Loucy (cell line): ENCODE data around the gene LAPTM5.

ENCODE experiments used
- H2AFZ ChIP-seq: fragments of 200-600 bp; sonication (generic); 2 replicates; pipeline ENCODE4 v1.6.0; 2016; ENCODE audit warnings: antibody characterized with exemption, mild to moderate bottlenecking, low read length, moderate library complexity
- H3F3A ChIP-seq: fragments of 200-600 bp; 2 replicates; pipeline ENCODE4 v1.6.0; 2016; ENCODE audit warnings: antibody characterized with exemption, low read depth, mild to moderate bottlenecking
- H3K27me3 ChIP-seq: fragments of 200-600 bp; sonication (generic); 2 replicates; pipeline ENCODE4 v1.6.1; 2014; ENCODE audit warnings: low read length, mild to moderate bottlenecking; ENCODE audit not compliant: insufficient read depth, poor library complexity, severe bottlenecking
- H3K36me3 ChIP-seq: fragments of 200-600 bp; sonication (generic); 2 replicates; pipeline ENCODE4 v1.6.1; 2016; ENCODE audit warnings: low read length; ENCODE audit not compliant: insufficient read depth
- H3K4me1 ChIP-seq: fragments of 200-600 bp; sonication (generic); 2 replicates; pipeline ENCODE4 v1.5.1; 2014; ENCODE audit warnings: low read length, mild to moderate bottlenecking; ENCODE audit not compliant: insufficient read depth, poor library complexity, severe bottlenecking
- H3K4me2 ChIP-seq: fragments of 200-600 bp; sonication (generic); 2 replicates; pipeline ENCODE4 v1.6.0; 2014; ENCODE audit warnings: antibody characterized with exemption, low read length, low read depth, mild to moderate bottlenecking; ENCODE audit not compliant: poor library complexity, severe bottlenecking
- H3K4me3 ChIP-seq: fragments of 200-600 bp; sonication (generic); 2 replicates; pipeline ENCODE4 v1.5.1; 2014; ENCODE audit warnings: low read length, mild to moderate bottlenecking, mixed read lengths; ENCODE audit not compliant: poor library complexity, severe bottlenecking
- H3K79me2 ChIP-seq: fragments of 200-600 bp; sonication (generic); 2 replicates; pipeline ENCODE4 v1.6.1; 2014; ENCODE audit warnings: low read length; ENCODE audit not compliant: insufficient read depth
- H3K9ac ChIP-seq: fragments of 200-600 bp; sonication (generic); 2 replicates; pipeline ENCODE4 v1.6.0; 2014; ENCODE audit warnings: mild to moderate bottlenecking, low read depth, low read length, moderate library complexity; ENCODE audit not compliant: poor library complexity, severe bottlenecking
- H3K9me2 ChIP-seq: fragments of 200-600 bp; sonication (generic); replicated peaks from 2 replicates; pipeline ENCODE4 v1.6.1; 2016; ENCODE audit warnings: low read depth, low read length, mixed read lengths
- H3K9me3 ChIP-seq: fragments of 200-600 bp; sonication (generic); 2 replicates; pipeline ENCODE4 v1.6.1; 2014; ENCODE audit warnings: mild to moderate bottlenecking, antibody characterized with exemption, low read length, low read depth; ENCODE audit not compliant: insufficient read depth
- H4K20me1 ChIP-seq: fragments of 200-600 bp; sonication (generic); 2 replicates; pipeline ENCODE4 v1.6.0; 2014; ENCODE audit warnings: antibody characterized with exemption, low read length, mild to moderate bottlenecking; ENCODE audit not compliant: insufficient read depth, poor library complexity, severe bottlenecking
- EZH2phosphoT487 ChIP-seq: fragments of 200-600 bp; IDR thresholded peaks from 2 replicates; pipeline ENCODE4 v1.6.1; 2018; ENCODE audit warnings: antibody characterized with exemption, mild to moderate bottlenecking, moderate library complexity, borderline replicate concordance
- TF ChIP-seq, protein P1 (sequence below): fragments of 200-600 bp; sonication (generic); conservative IDR thresholded peaks from 2 replicates; pipeline ENCODE4 v1.5.1; 2014; ENCODE audit warnings: mild to moderate bottlenecking, antibody characterized with exemption, low read length

Gene LAPTM5

DNA sequence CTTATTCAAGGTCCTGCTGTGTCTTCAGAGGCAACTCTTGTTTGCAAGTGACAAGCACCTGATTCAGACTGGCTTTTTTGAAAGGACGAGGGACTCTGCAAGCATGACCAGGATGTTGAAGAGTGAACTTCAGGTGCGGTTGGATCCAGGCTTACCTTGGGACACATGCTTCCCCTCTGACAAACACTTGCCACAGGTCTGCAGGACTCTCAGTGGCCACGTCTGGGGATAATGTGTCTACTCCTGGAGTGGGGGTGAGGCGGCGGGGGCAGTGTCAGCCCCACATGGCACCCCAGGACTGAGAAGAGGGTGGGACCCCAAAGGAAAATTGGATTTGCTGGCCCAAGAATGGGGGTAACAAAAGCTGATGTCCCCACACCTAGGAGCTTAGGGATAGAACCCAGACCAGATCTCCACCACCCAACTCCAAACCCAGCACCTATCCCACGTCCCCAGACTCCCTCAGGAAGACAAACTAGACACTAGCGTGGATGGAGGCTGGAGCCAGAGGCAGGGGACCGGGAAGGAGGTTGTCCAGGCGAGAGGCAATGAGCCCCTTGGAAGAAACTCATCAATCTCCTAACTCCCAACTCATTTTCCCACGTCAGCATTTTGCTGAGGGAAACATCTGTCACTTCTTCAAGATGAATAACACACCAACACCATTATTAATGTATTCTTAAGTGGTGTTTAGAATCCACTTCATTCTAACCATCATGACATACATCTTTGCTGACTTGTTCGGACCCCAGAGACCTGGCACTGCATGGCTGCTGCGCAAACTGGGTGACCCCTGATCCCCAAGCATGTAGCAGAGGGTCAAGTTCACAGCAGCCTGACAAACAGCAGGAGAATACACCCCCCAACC lies 32.0 kb upstream of the LAPTM5 start:
- TF ChIP-seq, protein P1, sequence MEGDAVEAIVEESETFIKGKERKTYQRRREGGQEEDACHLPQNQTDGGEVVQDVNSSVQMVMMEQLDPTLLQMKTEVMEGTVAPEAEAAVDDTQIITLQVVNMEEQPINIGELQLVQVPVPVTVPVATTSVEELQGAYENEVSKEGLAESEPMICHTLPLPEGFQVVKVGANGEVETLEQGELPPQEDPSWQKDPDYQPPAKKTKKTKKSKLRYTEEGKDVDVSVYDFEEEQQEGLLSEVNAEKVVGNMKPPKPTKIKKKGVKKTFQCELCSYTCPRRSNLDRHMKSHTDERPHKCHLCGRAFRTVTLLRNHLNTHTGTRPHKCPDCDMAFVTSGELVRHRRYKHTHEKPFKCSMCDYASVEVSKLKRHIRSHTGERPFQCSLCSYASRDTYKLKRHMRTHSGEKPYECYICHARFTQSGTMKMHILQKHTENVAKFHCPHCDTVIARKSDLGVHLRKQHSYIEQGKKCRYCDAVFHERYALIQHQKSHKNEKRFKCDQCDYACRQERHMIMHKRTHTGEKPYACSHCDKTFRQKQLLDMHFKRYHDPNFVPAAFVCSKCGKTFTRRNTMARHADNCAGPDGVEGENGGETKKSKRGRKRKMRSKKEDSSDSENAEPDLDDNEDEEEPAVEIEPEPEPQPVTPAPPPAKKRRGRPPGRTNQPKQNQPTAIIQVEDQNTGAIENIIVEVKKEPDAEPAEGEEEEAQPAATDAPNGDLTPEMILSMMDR: no peak
- TF ChIP-seq EZH2phosphoT487: no peak
- H3K9me2 ChIP-seq: no peaks in the 10 kb centered on the region
- H3K27me3 ChIP-seq: no peaks in the 10 kb centered on the region
- H3K4me2 ChIP-seq: no peak overlapping the region
- H3K79me2 ChIP-seq: no peaks in the 10 kb centered on the region
- H3K9ac ChIP-seq: no peak overlapping the region
- no peaks in the 10 kb centered on the region for H3F3A ChIP-seq
- peaks cover 9% of the 10 kb centered on the region for H3K4me1 ChIP-seq
- no peak overlapping the region for H2AFZ ChIP-seq
- H3K9me3 ChIP-seq: no peaks in the 10 kb centered on the region
- H3K4me3 ChIP-seq: no peak overlapping the region
- H4K20me1 ChIP-seq: no peaks in the 10 kb centered on the region
- H3K36me3 ChIP-seq: no peaks in the 10 kb centered on the region

GRCh38 chr1:30788580-30789387 lies 31.2 kb upstream of the LAPTM5 start:
- peaks cover 9% of the 10 kb centered on the region for H3K4me1 ChIP-seq
- no peak for TF ChIP-seq EZH2phosphoT487
- TF ChIP-seq, protein P1: no peak
- H3F3A ChIP-seq: no peaks in the 10 kb centered on the region
- no peaks in the 10 kb centered on the region for H3K27me3 ChIP-seq
- no peaks in the 10 kb centered on the region for H3K9me3 ChIP-seq
- H3K9ac ChIP-seq: no peak overlapping the region
- H2AFZ ChIP-seq: no peak overlapping the region
- no peak overlapping the region for H3K4me3 ChIP-seq
- H4K20me1 ChIP-seq: no peaks in the 10 kb centered on the region
- no peaks in the 10 kb centered on the region for H3K36me3 ChIP-seq
- H3K9me2 ChIP-seq: no peaks in the 10 kb centered on the region
- no peaks in the 10 kb centered on the region for H3K79me2 ChIP-seq
- no peak overlapping the region for H3K4me2 ChIP-seq

DNA sequence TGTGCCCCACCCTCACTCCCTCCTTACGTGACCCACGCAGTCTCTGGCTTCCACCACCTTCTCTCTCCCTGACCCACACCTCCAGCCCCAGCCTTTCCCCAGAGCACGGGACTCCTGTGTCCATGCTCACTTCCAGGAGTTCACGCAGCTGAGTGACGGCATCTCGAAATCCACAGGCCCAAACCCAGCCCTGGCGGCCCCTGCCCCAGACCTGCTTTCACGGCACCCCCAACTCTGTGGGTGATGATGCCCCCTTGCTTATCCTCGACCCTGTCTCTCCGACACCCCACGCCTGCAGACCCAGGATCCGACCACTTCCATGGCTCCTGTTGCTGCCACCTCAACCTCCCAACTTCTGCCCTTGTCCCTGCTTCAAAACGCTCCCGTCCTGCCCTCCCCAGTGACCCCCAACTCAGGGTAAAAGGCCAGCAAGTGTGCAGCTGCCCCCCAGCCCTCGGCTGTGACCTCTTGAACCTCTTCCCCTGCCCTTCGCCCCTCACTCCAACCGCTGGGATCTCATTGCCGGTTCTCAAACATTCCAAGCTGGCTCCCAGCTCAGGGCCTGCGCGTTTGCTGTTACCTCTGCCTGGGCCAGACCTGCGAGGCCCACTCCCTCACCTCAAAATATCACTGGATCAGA lies 30.4 kb upstream of the LAPTM5 start:
- H3K9ac ChIP-seq: no peak overlapping the region

More for the DNA sequence above, 30.4 kb upstream of the LAPTM5 start:
- Histone ChIP-seq H3K36me3 (no peaks in the 10 kb centered on the region), H3K79me2 (no peaks in the 10 kb centered on the region), H3K4me1 (peaks cover 9% of the 10 kb centered on the region), H4K20me1 (no peaks in the 10 kb centered on the region), H3K4me3 (no peak overlapping the region), H3F3A (no peaks in the 10 kb centered on the region), H3K9me3 (no peaks in the 10 kb centered on the region), H3K9me2 (no peaks in the 10 kb centered on the region), H3K27me3 (no peaks in the 10 kb centered on the region), H3K4me2 (no peak overlapping the region), H2AFZ (no peak overlapping the region)
- TF ChIP-seq, protein P1: no peak
- no peak for TF ChIP-seq EZH2phosphoT487
